Stimulated activated CD4-positive, alpha-beta T cell treated with anti-CD3 and anti-CD28 coated beads, Interleukin-12 subunit alpha, Interleukin-12 subunit beta, amount 100 ng/mL, for 4 hours (primary cell): Measurements from ENCODE around the gene H1-8.

Experiments
- DNase-seq: peaks from one replicate; pipeline ENCODE4 v3.0.0-alpha.2; 2020

The H1-8 gene

DNA sequence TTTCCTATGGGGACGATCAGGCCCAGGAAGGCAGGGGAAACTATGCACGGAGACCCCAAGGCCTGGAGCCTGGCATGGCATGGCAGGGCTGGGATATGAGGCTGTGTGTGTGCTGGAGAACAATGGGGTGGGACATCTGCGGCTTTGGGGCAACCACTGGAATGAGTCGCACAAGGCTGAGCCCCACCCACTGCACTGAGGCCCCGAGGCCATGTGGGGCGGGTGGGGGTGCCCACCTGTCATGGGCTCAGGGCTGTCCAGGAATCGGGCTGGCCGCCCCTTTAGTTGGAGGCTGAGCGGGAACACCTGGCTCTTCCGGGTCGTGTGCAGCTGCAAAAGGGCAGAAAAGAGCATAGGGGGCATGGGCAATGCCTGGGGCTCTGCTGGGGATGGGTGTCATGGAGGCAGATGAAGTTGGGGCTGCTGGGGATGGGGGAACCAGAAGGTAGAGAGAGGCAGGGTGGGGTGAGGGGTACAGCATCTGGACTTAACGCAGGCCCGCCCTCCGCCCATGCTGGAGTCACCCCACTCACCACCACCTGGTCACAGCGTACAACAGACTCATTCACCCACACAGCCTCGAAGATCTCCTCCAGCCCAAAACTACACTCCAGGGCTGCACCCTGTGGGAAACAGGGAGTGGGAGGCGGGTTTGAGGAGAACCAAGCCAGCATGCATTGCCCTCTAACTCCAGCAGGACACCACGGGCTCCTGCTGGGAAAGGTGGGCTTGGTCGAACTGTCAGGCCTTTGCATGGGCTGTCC lies 32.4 kb downstream of the H1-8 start:
- DNase-seq, result no peak

- DNase-seq, result no peak
Measured at GRCh38 chr3:129575997-129576384, 33.0 kb downstream of the H1-8 start.

DNA sequence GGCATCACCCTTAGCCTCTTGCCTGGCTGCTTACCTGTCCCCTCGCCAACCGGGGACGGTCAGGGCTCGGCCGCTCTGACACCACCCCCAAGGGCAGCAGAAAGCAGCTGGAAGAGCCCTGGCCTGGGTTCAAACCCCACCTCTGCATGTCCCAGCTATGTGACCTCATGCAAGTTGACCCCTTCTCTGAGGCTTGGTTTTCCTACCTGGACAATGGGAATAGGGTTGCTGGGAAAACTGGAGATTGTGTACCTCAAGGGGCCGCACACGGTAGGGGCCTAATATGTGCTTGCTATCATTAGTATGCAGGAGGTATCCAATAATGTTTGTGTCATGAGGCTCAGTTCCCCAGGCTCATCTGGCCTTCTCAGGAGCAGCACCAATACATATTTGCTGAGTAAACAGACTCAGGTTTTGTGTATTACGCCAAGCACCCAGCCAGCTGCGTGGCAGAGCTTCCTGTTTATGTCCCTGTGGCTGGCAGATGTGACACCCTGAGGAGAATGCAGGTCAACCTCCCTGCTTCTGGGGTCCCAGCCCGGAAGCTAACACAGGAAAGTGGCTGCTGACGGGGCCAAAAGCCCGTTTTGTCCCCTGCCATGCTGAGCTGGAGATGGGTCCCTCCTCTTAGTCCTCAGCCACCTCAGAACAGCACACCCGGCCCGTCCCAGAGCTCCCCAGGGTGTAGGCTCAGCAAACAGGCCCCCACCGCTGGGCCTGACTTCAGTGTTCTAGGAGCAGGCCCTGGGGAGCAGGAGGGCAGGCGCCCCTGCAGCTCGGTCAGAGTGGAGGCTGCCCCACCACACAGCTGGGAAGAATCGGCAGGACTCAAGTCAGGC lies 33.8 kb downstream of the H1-8 start:
- DNase-seq, result no peak

- DNase-seq, result no peak
Measured at GRCh38 chr3:129577366-129577765, 34.4 kb downstream of the H1-8 start.

DNA sequence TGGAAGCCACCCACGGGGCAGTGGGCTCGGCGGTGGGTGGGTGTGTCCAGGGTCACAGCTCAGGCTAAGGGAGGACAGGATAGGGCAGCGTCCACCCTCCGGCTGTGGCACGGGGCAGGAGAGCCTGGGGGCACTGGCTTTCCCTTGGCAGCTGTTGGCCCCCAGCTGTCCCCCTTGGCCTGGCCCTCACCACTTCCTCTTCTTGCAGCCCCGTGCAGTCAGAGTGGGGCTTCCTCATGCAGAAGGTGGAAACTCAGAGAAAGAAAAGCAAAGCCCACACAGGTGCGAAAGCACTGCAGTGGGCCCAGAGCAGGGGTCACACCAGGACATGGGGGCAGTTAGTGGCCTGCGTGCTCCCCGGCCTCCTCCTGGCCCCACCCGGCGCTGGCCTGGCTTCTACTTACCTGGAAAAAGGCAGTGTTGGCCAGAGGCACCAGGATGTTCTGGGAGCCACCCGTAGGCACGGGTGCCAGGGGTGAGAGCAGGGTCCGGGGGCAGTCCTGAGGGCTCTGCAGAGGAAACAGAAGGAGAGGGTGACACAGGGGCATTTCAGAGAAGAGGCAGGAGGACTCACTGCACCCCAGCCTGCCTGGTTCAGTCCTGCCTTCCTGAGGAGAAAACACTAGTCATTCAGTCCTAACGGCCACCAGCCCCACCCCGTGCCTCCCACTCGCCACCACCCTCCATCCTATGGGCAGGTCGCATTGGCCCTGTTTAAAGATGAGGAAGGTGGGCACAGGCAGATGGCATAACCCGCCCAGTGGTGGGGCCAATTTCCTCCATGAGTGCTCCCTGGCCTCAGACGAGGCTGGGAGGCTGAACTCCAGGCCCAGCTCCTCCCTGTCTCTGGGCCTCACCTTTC lies 35.2 kb downstream of the H1-8 start:
- no peak for DNase-seq

DNA sequence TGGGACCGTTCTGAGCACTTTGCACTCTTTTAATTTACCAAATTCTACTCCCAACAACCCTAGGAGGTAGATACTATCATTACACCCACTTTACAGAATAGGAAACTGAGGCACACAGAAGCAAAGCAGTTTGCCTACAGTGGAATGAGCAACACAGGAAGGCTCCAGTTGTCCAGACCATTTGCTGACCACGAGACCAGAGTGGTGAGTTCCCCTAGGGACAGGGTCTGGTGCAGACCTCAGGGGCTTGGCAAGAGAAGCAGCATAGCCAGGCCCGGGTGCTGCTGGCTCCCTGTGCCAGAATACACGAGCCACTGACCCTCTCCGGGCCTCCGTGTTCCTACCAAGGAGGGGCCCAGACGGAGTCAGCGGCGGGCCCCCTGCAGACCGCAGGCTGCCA lies 37.0 kb downstream of the H1-8 start:
- DNase-seq, result no peak

DNA sequence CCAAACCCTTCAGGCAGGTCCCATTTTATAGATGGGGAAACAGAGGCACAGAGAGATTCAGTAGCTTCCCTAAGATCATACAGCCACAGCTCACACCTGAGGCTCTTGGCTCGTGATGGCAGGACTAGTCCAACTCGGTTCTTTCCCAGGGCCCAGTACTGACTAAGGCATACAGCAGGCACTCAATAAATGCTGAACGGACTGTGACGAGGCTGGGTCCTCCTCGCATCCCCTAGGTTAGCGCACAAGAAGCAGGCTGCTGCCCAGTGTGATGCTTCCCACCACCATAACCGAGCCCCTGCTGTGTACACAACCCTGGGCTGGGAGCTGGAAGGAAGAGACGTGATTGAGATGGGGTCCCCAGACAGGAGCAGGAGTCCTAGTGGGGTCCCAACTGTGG lies 38.6 kb downstream of the H1-8 start:
- no peak for DNase-seq

DNA sequence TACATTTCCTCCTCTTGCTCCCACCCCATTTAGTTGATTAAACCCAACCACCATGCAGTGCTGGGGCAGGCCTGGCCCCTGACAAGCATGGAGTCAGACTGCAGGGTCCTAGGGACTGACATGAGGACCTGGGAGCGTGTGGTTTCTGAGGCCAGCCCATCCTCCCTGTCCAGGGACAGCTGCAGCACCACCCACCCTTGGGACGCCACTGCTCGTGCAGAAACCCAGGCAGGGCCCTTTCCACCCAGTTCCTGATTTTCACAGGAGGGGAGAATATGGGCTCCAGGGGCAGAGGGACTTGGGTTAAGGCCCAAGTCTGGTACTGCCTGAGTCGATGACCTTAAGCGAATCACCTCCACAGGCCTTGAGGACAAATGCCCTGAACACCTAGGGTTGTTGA lies 39.8 kb downstream of the H1-8 start:
- DNase-seq, result no peak

DNA sequence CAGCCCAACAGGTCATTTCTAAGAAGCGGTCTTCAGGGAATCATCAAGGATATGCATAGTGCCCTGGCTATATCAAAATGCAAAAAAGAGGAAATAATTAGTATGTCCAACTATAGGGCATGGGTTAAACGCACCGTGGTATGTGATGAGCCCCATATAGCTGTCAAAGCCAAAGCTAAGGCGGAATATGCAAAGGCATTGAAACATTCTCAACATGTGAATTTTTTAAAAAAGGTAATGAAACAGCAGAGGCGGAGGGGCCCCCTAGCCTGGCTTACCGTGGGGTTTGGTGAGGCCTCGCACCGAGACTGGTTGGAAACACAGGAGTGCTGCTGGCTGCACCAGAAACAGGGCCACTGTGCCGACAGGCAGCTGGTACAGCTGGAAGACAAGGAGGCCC lies 40.3 kb downstream of the H1-8 start:
- DNase-seq, result no peak

- no peak for DNase-seq
Measured at GRCh38 chr3:129584631-129585030, 41.7 kb downstream of the H1-8 start.

GRCh38 chr3:129585949-129586657 lies 43.1 kb downstream of the H1-8 start:
- no peak for DNase-seq

- no peak for DNase-seq
Measured at GRCh38 chr3:129586746-129587430, 43.9 kb downstream of the H1-8 start.

- DNase-seq, result no peak
Measured at GRCh38 chr3:129587566-129588210, 44.7 kb downstream of the H1-8 start.

DNA sequence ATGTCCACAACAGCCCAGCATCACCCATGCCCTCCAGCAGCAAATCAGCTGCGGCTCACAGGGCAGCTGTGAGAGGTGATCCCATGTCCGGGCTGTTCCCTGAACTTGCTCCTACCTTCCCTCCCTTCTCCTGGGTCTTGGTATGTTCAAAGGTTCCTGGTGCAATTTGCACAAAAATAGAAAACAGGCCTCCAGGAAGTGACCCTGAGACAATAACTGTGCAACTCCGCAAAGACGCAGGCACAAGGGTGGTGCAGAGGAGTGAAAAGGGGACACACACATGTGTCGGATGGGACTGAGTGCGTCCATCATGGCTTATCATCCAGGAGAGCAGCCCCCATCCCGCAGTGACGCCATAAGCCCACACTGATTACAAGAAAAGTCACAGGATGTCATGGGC lies 47.2 kb downstream of the H1-8 start:
- no peak for DNase-seq

- DNase-seq, result no peak
Measured at GRCh38 chr3:129591932-129592331, 49.0 kb downstream of the H1-8 start.

DNA sequence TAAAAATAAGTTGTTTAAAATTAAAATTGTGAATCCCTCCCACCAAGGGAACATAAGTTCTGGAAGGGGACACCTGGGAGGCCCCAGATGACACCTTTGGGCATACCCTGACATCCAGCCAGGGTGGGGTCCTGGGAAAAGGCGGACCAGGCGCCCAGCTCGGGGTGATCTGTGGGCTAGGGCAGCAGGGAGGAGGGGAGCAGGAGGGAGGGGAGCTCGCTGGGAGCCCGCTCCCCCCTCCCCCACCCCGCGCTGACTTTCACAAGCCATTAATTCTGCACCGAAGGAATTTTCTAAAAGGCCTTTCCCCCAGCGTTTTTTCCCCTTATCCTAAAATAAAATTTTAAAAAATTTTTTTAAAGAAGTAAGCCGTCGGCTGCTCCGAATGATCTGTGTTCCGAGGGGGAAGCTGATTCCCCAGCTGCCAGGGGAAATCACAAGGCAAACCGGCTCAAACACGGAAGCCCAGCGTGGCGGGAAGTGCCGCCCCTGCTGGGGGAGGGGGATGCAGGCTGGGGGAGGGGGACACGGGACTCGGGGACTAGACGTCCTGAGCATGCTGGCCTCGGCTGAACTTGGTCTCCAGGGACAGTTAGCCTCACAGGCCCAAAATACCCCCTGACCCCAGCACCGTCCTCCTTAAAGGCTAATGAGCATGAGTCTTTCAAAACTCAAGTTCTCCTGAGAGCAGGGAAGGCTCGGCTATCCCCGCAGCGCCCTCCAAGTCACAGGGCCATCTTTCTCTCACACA lies 49.6 kb downstream of the H1-8 start:
- DNase-seq, result no peak

- no peak for DNase-seq
Measured at GRCh38 chr3:129593230-129593594, 50.2 kb downstream of the H1-8 start.

GRCh38 chr3:129593595-129594339 lies 50.8 kb downstream of the H1-8 start:
- DNase-seq, result peak; percentile 16

DNA sequence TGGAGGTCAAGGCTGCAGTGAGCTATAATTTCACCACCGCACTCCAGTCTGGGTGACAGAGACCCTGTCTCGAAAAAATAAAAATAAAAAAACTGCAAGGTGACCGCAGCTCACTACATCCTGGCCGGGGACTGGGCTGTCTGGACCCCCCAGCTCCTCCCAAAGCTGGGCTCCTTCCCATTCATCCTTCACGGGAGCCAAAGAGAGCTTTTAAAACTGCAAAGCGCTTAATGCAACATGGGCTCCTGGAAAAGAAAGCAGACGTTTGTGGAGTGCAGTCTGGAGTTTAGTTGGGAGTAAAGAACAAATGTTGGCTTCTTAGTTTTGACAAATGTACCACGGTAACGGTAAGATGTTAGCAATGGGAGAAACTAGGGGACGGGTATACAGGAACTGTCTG lies 51.4 kb downstream of the H1-8 start:
- DNase-seq, result no peak

DNA sequence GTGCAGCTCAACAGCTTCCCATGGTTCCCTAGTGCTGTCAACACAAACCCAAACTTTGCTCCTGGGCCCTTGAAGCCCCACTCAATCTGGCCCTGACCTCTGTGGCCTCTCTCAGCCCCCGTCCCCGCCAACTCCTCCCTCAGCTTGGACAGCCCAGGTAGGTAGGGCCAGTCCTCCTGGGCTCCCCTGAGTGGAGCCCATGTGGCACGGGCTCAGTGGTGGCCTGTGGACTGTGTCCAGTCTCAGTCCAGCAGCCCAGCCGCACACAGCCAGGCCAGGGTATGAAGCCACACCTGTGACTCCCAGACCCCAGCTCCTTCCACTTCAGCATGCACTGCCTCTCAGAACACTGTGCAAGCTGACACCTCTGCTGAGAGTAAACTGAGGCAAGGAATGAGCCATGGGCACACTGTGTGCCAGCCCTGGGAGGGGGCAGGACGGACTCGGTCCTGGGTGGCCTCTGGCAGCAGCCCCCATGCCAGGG lies 52.0 kb downstream of the H1-8 start:
- DNase-seq, result no peak
